WERI-Rb-1 (cell line): Measurements from ENCODE around the gene GUCD1.

ENCODE experiments used
- DNase-seq: peaks from one replicate; pipeline ENCODE4 v3.0.0-alpha.2; 2020
- H3K27ac ChIP-seq: fragments of 250-450 bp; sonication (Bioruptor Pico); 2 replicates; pipeline ENCODE4 v1.5.1; 2020; ENCODE audit warnings: mild to moderate bottlenecking, moderate library complexity
- H3K27me3 ChIP-seq: fragments of 250-450 bp; sonication (Bioruptor Pico); 2 replicates; pipeline ENCODE4 v1.5.1; 2021; ENCODE audit warnings: mild to moderate bottlenecking, low read depth, moderate library complexity; ENCODE audit not compliant: insufficient read depth, severe bottlenecking
- H3K36me3 ChIP-seq: fragments of 250-450 bp; sonication (Bioruptor Pico); 2 replicates; pipeline ENCODE4 v1.5.1; 2020; ENCODE audit warnings: mild to moderate bottlenecking, moderate library complexity
- H3K4me3 ChIP-seq: 2 replicates; pipeline ENCODE4 v1.5.1; 2011; ENCODE audit warnings: low read depth, mild to moderate bottlenecking, control low read depth, low read length
- H3K9me3 ChIP-seq: fragments of 250-450 bp; sonication (Bioruptor Pico); 2 replicates; pipeline ENCODE4 v1.5.1; 2021; ENCODE audit warnings: mild to moderate bottlenecking, moderate library complexity; ENCODE audit not compliant: severe bottlenecking
- TF ChIP-seq, protein P1 (sequence below): IDR thresholded peaks from 2 replicates; pipeline ENCODE4 v1.5.1; 2011; ENCODE audit warnings: low read depth, mild to moderate bottlenecking, control low read depth, inconsistent platforms, low read length

Gene GUCD1

DNA sequence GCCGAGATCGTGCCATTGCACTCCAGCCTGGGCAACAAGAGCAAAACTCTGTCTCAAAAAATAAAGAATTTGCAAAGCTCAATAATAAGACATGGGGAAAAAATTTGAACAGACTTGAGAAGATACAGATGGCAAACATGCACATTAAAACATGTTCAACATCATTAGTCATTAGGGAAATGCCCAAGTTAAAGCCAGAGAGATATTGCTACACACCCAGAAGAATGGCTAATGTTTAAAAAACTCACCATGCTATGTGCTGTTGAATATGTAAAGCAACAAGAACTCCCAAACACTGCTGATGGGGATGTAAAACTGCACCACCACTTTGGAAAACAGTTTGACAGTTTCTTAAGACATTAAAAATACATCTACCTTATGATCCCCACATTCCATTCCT, 25.3 kb upstream of the GUCD1 start:
- Histone ChIP-seq H3K27me3 (no peaks in the 10 kb centered on the region), H3K36me3 (peaks cover 12% of the 10 kb centered on the region; the same call in 1 of the 2 replicates), H3K27ac (no peak overlapping the region), H3K9me3 (no peaks in the 10 kb centered on the region), H3K4me3 (no peak overlapping the region)
- no peak for DNase-seq
- TF ChIP-seq, protein P1, sequence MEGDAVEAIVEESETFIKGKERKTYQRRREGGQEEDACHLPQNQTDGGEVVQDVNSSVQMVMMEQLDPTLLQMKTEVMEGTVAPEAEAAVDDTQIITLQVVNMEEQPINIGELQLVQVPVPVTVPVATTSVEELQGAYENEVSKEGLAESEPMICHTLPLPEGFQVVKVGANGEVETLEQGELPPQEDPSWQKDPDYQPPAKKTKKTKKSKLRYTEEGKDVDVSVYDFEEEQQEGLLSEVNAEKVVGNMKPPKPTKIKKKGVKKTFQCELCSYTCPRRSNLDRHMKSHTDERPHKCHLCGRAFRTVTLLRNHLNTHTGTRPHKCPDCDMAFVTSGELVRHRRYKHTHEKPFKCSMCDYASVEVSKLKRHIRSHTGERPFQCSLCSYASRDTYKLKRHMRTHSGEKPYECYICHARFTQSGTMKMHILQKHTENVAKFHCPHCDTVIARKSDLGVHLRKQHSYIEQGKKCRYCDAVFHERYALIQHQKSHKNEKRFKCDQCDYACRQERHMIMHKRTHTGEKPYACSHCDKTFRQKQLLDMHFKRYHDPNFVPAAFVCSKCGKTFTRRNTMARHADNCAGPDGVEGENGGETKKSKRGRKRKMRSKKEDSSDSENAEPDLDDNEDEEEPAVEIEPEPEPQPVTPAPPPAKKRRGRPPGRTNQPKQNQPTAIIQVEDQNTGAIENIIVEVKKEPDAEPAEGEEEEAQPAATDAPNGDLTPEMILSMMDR = no peak

DNA sequence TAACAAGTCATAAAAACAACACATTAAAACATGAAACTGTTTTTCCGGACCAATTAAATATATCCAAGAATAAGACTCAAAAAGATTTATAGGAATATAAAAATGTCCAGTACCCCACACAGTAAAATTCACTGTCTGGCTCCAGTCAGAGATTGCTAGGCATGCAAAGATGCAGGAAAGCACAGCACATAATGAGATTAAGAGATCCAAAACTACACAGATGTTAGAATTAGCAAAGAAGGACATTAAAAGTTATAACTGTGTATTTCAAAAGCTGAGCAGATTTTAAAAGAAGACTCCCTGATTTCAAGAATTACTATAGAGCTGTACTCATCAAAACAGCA, 24.3 kb upstream of the GUCD1 start:
- no peak overlapping the region for H3K27ac ChIP-seq
- DNase-seq = no peak
- peaks cover 22% of the 10 kb centered on the region for H3K36me3 ChIP-seq
- no peak overlapping the region for H3K4me3 ChIP-seq
- no peaks in the 10 kb centered on the region for H3K27me3 ChIP-seq
- no peaks in the 10 kb centered on the region for H3K9me3 ChIP-seq
- TF ChIP-seq, protein P1 = no peak

DNA sequence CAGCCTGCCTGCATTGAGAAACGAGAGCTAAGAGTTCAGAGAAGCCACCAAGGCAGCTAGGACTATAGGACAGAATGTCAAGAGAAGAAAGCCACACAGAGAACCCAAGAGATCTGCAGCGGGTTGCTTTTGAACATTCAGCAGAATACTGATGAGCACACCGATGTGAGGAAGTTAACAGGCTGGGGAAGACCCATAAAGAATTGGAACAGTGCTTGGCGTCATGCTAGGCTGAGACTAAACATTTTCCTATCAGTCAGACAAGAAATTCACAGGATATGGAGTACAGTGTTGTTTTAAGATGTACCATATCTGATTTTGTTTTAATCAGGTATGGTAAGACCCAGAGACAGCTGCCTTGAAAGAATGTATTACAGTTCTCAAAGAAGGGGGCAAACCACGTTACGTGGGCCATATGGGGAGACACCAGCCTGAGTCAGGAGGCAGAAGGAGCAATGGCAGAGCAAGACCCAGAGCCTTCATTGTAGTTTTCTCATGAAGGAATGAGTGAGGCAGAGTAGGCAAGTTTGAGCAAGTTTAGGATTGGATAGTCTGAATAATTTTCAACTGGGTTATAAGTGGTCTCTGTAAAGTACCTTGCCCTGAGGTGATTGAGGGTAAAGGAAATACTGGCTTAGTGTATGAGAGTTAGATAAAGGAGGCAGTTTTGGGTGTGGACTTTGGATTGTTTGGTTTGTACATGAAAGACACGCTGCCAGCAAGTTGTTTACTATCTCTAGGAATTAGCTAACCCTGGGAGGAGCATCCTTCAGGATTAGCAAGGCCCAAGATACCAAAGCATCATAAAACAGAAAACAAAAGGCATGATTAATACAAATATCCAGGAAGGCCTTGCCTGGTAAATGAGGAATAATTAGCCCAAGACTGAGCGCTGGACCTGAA, 23.7 kb upstream of the GUCD1 start:
- H3K27me3 ChIP-seq = no peaks in the 10 kb centered on the region
- TF ChIP-seq, protein P1 = no peak
- H3K36me3 ChIP-seq = peaks cover 29% of the 10 kb centered on the region
- DNase-seq = no peak
- H3K9me3 ChIP-seq = no peaks in the 10 kb centered on the region
- no peak overlapping the region for H3K4me3 ChIP-seq
- H3K27ac ChIP-seq = no peak overlapping the region

DNA sequence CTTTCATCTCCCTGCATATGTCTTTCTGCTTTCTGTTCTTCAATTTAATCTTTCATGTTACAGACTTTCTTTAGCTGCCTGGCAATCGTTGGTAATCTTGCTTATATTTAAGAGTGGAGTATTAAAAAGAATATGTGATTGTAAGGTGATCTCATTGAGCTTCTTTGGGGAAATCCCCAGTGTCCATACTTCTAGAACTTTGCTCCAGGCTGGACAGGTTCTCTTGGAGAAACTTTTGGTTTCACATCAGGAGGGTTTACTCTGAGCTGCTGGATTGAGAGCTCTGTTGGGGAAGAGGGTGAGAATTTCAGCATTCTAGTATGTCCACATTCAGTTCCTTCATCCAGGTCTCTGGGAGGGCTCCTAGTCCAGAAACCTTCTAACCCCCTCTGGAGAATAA, 21.8 kb upstream of the GUCD1 start:
- Histone ChIP-seq H3K4me3 (no peak overlapping the region), H3K9me3 (no peaks in the 10 kb centered on the region), H3K27me3 (no peaks in the 10 kb centered on the region), H3K27ac (no peak overlapping the region), H3K36me3 (peaks cover 47% of the 10 kb centered on the region)
- TF ChIP-seq, protein P1 = no peak
- no peak for DNase-seq

DNA sequence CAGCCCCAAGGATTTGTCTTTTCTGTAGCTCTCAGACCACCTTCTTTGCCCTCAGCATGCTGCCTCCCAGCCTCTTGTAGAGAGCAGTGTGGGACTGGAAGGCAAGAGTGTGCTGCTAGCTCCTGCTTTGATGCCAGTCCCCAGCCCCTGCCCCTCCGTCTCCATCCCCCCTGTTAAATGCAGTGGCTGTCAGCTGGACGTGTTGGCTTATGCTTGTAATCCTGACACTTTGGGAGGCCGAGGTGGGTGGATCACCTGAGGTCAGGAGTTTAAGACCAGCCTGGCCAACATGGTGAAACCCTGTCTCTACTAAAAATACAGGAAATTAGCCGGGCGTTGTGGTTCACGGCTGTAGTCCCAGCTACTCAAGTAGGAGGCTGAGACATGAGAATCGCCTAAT, 16.3 kb upstream of the GUCD1 start:
- Histone ChIP-seq H3K36me3 (peaks cover 85% of the 10 kb centered on the region), H3K27ac (peak overlapping the region; percentile 59), H3K4me3 (no peak overlapping the region), H3K9me3 (no peaks in the 10 kb centered on the region), H3K27me3 (no peaks in the 10 kb centered on the region)
- TF ChIP-seq, protein P1 = no peak
- peak; percentile 70 for DNase-seq

DNA sequence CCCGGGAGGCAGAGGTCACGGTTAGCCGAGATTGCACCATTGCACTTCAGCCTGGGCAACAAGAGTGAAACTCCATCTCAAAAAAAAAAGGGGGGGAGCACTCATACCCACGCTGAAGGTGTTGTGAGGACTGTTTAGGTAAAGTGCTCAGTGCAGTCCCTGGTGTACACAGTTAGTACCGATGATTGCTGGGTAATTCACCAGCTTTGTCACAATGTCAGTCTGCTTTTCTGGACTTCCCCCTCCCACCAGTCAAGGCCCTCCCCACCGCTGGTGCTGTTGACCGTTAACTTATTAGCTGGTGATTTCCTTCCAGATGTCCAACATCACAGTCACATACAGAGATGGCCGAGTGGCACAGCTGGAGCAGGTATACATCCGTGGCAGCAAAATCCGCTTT, 12.7 kb upstream of the GUCD1 start:
- Histone ChIP-seq H3K27me3 (no peaks in the 10 kb centered on the region), H3K36me3 (peaks cover 90% of the 10 kb centered on the region), H3K27ac (no peak overlapping the region), H3K4me3 (no peak overlapping the region), H3K9me3 (no peaks in the 10 kb centered on the region)
- TF ChIP-seq, protein P1 = no peak
- DNase-seq = no peak
